Type B pancreatic cell (in vitro differentiated cells): ENCODE measurements around the gene PDAP1. TPM values are rescaled to one million over a fixed set of nuclear protein-coding genes. Genes with fewer than 3 reads are reported as not detected.

Experiments
- DNase-seq: peaks from one replicate; pipeline ENCODE4 v3.0.0; 2021; ENCODE audit warnings: mixed read lengths; ENCODE audit not compliant: unreplicated experiment; ENCODE audit errors: extremely low spot score
- H3K27ac Mint-ChIP-seq: 2 replicates; pipeline ENCODE4 v1.8.0; 2021; ENCODE audit warnings: mild to moderate bottlenecking, mixed read lengths
- H3K27me3 Mint-ChIP-seq: 2 replicates; pipeline ENCODE4 v1.8.0; 2021; ENCODE audit warnings: mixed read lengths
- H3K36me3 Mint-ChIP-seq: 2 replicates; pipeline ENCODE4 v1.8.0; 2021; ENCODE audit warnings: mixed read lengths
- H3K4me1 Mint-ChIP-seq: one replicate; pipeline ENCODE4 v1.8.0; 2021; ENCODE audit warnings: mixed read lengths; ENCODE audit not compliant: unreplicated experiment
- H3K4me3 Mint-ChIP-seq: 2 replicates; pipeline ENCODE4 v1.8.0; 2021; ENCODE audit warnings: mild to moderate bottlenecking, mixed read lengths
- H3K9me3 Mint-ChIP-seq: 2 replicates; pipeline ENCODE4 v1.8.0; 2021; ENCODE audit warnings: mixed read lengths
- total RNA-seq: library from RNA; stranded (reverse); gene quantifications from 2 replicates; pipeline ENCODE4 v1.2.1, GENCODE V29; 2021; ENCODE audit warnings: low replicate concordance
- TF ChIP-seq, protein P1 (sequence below): fragments of 200-600 bp; sonication (generic); conservative IDR thresholded peaks from 2 replicates; pipeline ENCODE4 v1.5.0; 2021; ENCODE audit warnings: antibody characterized with exemption, mild to moderate bottlenecking

Gene PDAP1
- total RNA-seq, 1 donor from 2014 or later, result 112 TPM

DNA sequence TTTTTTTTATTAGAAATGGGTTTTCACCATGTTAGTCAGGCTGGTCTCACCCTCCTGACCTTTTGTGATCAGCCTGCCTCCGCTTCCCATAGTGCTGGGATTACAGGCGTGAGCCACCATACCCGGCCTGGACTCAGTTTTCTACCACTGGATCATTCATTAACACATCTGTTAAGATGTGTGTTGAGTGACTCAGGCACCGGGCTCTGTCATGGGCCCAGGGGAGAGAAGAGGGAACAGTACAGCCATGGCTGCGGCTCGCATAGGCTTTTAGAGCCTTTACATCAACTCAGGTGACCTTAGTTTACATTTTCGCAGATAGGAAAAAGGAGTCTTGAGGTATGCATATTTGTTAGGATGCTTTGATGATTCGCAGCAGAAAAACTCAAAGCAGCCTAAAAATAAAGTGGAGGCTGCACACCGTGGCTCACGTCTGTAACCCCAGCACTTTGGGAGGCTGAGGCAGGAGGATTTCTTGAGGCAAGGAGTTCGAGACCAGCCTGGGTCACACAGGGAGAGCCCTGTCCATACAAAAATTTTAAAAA lies 36.9 kb downstream of the PDAP1 start:
- no peaks in the 10 kb centered on the region for H3K9me3 Mint-ChIP-seq
- no peak for DNase-seq
- H3K27me3 Mint-ChIP-seq, result no peaks in the 10 kb centered on the region
- peaks cover 15% of the 10 kb centered on the region for H3K4me1 Mint-ChIP-seq
- H3K4me3 Mint-ChIP-seq, result peak overlapping the region; percentile 28
- peak overlapping the region; percentile 76 for H3K27ac Mint-ChIP-seq
- TF ChIP-seq, protein P1, sequence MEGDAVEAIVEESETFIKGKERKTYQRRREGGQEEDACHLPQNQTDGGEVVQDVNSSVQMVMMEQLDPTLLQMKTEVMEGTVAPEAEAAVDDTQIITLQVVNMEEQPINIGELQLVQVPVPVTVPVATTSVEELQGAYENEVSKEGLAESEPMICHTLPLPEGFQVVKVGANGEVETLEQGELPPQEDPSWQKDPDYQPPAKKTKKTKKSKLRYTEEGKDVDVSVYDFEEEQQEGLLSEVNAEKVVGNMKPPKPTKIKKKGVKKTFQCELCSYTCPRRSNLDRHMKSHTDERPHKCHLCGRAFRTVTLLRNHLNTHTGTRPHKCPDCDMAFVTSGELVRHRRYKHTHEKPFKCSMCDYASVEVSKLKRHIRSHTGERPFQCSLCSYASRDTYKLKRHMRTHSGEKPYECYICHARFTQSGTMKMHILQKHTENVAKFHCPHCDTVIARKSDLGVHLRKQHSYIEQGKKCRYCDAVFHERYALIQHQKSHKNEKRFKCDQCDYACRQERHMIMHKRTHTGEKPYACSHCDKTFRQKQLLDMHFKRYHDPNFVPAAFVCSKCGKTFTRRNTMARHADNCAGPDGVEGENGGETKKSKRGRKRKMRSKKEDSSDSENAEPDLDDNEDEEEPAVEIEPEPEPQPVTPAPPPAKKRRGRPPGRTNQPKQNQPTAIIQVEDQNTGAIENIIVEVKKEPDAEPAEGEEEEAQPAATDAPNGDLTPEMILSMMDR, result no peak
- peaks cover 9% of the 10 kb centered on the region for H3K36me3 Mint-ChIP-seq

DNA sequence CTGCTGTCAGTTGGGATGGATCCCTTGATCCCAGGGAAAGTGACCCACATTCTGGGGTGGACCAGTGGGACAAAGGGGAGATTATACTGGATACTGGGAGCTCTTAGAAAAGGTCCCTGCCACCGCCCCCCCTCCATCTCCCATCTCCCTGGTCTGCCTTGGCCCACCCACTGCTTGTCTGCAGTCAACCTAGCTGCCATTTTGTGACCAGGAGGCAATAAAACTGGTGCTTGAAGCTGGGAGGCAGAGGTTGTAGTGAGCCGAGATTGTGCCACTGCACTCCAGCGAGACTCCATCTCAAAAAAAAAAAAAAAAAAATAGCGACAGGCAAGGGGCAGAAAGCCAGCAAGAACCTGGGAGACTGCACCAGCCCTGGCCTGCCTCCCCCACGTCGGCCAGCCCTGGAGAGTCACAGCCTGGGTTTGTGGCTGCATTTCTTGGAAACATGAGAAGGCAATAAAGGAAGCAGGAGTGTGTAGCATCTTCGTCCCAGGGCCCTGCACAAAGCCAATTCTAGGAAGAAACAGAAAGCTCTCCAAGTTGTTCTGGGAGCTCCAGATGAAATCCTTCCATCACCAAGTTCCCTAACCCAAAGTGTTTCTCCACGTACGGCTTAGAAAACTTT lies 38.5 kb downstream of the PDAP1 start:
- Mint-ChIP-seq H3K36me3 (peaks cover 15% of the 10 kb centered on the region), H3K4me3 (no peak overlapping the region), H3K9me3 (no peaks in the 10 kb centered on the region), H3K27me3 (no peaks in the 10 kb centered on the region), H3K27ac (peak overlapping the region; percentile 100), H3K4me1 (peaks cover 18% of the 10 kb centered on the region)
- TF ChIP-seq, protein P1, result no peak
- no peak for DNase-seq

DNA sequence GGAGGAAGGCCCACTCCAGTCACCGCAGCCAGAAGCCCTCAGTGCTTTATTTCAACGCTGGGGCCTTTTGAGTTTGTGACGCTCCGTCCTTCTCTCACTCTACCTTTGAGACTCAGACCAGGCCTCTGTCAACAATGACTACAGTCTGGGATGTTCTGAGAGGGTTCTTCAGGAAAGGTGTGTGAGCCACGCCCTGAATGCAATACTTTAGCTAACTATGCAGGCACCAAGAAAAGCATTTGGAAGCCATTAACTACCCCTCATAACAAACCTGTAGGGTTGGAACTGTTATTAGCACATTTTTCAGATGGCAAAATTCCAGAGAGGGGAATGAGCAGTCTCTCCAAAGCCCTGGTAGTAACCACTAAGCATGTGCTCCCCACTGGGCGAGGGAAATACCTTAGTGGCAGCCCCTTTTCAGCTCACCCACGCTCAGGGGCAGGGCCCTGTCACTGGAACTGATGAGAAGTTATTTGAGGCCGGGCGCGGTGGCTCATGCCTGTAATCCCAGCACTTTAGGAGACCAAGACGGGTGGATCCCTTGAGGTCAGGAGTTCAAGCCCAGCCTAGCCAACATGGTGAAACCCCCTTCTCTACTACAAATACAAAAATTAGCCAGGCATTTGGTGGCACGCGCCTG lies 39.5 kb downstream of the PDAP1 start:
- H3K4me3 Mint-ChIP-seq, result peak overlapping the region; percentile 77
- H3K9me3 Mint-ChIP-seq, result no peaks in the 10 kb centered on the region
- no peak for DNase-seq
- H3K27ac Mint-ChIP-seq, result peak overlapping the region; percentile 100
- H3K27me3 Mint-ChIP-seq, result no peaks in the 10 kb centered on the region
- H3K4me1 Mint-ChIP-seq, result peaks cover 18% of the 10 kb centered on the region
- peaks cover 15% of the 10 kb centered on the region for H3K36me3 Mint-ChIP-seq
- TF ChIP-seq, protein P1, result no peak

GRCh38 chr7:99366646-99367045 lies 41.8 kb downstream of the PDAP1 start:
- DNase-seq, result no peak
- Mint-ChIP-seq H3K36me3 (peaks cover 26% of the 10 kb centered on the region), H3K27me3 (no peaks in the 10 kb centered on the region), H3K27ac (peak overlapping the region; percentile 99), H3K4me1 (peaks cover 8% of the 10 kb centered on the region), H3K4me3 (peak overlapping the region; percentile 74), H3K9me3 (no peaks in the 10 kb centered on the region)
- TF ChIP-seq, protein P1, result no peak

DNA sequence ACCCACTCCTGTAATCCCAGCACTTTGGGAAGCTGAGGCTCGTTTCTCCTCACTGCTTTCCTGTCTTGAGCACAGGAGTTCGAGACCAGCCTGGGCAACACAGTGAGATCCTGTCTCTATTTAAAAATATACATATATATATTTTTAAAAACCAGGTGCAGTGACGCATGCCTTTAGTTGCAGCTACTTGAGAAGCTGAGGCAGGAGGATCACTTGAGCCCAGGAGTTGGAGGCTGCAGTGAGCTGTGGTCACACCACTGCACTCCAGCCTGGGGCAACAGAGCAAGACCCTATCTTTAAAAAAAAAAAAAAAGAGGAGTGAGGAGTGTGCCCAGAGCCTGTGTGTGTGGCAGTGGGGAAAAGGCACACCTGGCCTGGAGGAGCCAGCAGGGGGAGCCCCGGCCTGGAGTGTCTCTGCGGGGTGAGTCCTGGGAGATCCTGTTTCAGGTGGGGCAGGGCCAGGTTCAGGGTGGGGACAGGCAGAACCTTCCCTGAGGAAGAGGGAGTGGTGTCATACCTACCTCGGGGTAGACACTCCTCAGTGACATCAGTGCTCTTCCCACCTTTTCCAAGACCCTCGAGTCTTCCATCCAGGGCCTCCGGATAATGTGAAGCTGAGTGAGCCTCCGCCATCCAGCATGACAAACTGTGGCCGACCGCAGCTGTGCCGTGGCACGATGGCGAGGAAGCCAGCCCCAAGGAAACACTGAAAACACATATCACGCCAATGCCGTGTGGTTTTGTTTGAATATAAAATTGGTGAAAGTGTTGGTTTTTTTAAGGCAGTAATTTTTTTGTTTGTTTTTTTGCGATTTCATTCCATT lies 42.9 kb downstream of the PDAP1 start:
- Mint-ChIP-seq H3K9me3 (no peaks in the 10 kb centered on the region), H3K27ac (peak overlapping the region; percentile 99), H3K4me1 (peaks cover 8% of the 10 kb centered on the region), H3K36me3 (peaks cover 29% of the 10 kb centered on the region), H3K27me3 (no peaks in the 10 kb centered on the region), H3K4me3 (peak overlapping the region; percentile 74)
- DNase-seq, result no peak
- TF ChIP-seq, protein P1, result peak; percentile 65
